NCI-H1694 (cell line): ENCODE results near the gene ANP32B.

Experiments
- DNase-seq: peaks from one replicate; lab custom pipeline; 2025; lab: John Stamatoyannopoulos, UW

The ANP32B gene

GRCh38 chr9:98031169-98031568 lies 48.0 kb downstream of the ANP32B start:
- DNase-seq: no peak

- DNase-seq: no peak
Measured at GRCh38 chr9:98031935-98032334, 48.8 kb downstream of the ANP32B start.

- DNase-seq: peak; percentile 72
Measured at GRCh38 chr9:98034593-98035546, 51.7 kb downstream of the ANP32B start.

GRCh38 chr9:98037357-98037756 lies 54.2 kb downstream of the ANP32B start:
- DNase-seq: no peak

GRCh38 chr9:98038958-98039357 lies 55.8 kb downstream of the ANP32B start:
- DNase-seq: no peak

- no peak for DNase-seq
Measured at GRCh38 chr9:98039607-98040017, 56.5 kb downstream of the ANP32B start.

- DNase-seq: no peak
Measured at GRCh38 chr9:98040212-98040611, 57.1 kb downstream of the ANP32B start.

- DNase-seq: no peak
Measured at GRCh38 chr9:98043915-98044314, 60.8 kb downstream of the ANP32B start.

GRCh38 chr9:98045234-98046179 lies 62.4 kb downstream of the ANP32B start:
- no peak for DNase-seq

GRCh38 chr9:98046180-98046543 lies 63.0 kb downstream of the ANP32B start:
- DNase-seq: no peak

GRCh38 chr9:98047002-98047401 lies 63.9 kb downstream of the ANP32B start:
- no peak for DNase-seq

- no peak for DNase-seq
Measured at GRCh38 chr9:98049288-98050072, 66.3 kb downstream of the ANP32B start.

- DNase-seq: no peak
Measured at GRCh38 chr9:98050351-98050750, 67.2 kb downstream of the ANP32B start.

- DNase-seq: no peak
Measured at GRCh38 chr9:98054376-98054951, 71.3 kb downstream of the ANP32B start.

- peak; percentile 76 for DNase-seq
Measured at GRCh38 chr9:98056269-98057137, 73.4 kb downstream of the ANP32B start, which contains the start of gene NANS. TSS of gene NANS (plus strand) at chr9:98056732. CDS start at chr9:98056809, 77 bp downstream.

- DNase-seq: no peak
Measured at GRCh38 chr9:98057138-98057799, 74.1 kb downstream of the ANP32B start.

- DNase-seq: no peak
Measured at GRCh38 chr9:98062161-98062560, 79.0 kb downstream of the ANP32B start.

- no peak for DNase-seq
Measured at GRCh38 chr9:98064623-98065392, 81.7 kb downstream of the ANP32B start.
